HG03280 (cell line): ENCODE results near the gene GLRA1.
"Not testable (repeated sequence)": the region's sequence is repeated elsewhere in the genome, so short reads cannot be mapped to it uniquely, and the experiment has no call there.

Experiments used
- ATAC-seq: cut with Tn5 transposase; IDR thresholded peaks from one replicate; pipeline ENCODE4 v1.9.1; 2021; ENCODE audit warnings: mild to moderate bottlenecking, moderate library complexity; ENCODE audit not compliant: unreplicated experiment

Gene GLRA1

DNA sequence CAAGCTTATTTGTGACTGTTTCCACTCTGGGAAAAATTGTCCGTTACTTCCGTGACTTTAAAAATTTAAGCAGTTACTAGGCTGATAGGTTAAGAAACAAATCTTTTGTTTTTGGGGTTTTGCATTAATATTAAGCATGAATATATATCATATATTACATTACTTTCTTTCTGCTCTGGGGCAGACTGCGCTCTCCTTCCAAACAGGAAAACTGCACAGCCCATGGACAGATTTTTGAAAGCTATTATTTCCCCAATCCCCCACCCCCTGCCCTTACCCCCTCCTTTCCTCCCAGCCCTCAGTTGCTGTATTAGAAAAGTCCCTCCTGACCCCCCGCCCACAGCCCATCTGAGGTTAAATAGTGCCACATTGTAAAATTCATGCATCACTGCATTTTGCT is 102.5 kb downstream of the GLRA1 start:
- ATAC-seq = no peak

- no peak for ATAC-seq
Measured at GRCh38 chr5:151820903-151821302, 103.7 kb downstream of the GLRA1 start.

DNA sequence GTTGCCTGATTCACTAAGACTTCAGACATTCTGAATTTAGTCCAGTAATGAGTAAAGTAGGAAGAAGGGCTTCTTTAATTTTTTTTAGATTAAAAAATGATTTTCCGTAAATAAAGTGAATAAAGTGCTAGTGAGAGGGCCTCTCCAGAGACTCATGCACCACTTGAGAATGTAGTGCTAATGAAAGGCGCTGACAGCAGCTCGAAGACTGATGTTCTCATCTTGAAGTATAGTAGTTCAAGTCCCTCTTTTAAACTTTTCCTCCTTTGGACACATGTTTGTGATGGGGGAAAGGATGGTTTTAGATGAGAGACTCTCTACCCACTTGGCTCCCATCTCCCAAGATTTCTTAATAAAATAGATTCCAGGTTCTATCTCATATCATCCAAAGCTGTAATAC is 104.4 kb downstream of the GLRA1 start:
- no peak for ATAC-seq

DNA sequence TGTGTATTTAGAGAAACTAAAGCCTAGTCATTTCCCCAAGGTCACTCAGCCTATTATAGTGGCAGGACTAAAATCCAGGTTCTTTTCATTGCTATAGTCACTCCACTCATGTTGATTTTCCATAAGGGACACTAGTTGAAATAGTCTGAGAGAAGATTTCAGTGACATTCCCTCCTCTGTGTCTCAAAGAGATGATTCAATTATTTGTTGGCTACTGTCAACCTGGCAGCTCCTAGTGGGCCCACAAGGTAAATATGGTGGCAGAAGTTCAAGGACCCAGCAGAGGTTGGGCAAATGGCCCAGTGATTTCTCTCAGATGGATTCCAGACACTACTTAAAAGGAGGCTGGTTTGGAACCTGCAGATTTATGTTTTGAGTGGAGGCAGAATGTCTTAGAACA is 104.8 kb downstream of the GLRA1 start:
- ATAC-seq = no peak

- no peak for ATAC-seq
Measured at GRCh38 chr5:151815051-151815450, 109.6 kb downstream of the GLRA1 start.

GRCh38 chr5:151812757-151813309 is 111.8 kb downstream of the GLRA1 start:
- ATAC-seq = no peak

GRCh38 chr5:151811593-151812321 is 112.9 kb downstream of the GLRA1 start:
- no peak for ATAC-seq

GRCh38 chr5:151810897-151811296 is 113.8 kb downstream of the GLRA1 start:
- ATAC-seq = no peak

GRCh38 chr5:151810449-151810848 is 114.2 kb downstream of the GLRA1 start:
- no peak for ATAC-seq

- no peak for ATAC-seq
Measured at GRCh38 chr5:151808451-151809169, 116.0 kb downstream of the GLRA1 start.

- no peak for ATAC-seq
Measured at GRCh38 chr5:151805414-151806223, 119.0 kb downstream of the GLRA1 start.

DNA sequence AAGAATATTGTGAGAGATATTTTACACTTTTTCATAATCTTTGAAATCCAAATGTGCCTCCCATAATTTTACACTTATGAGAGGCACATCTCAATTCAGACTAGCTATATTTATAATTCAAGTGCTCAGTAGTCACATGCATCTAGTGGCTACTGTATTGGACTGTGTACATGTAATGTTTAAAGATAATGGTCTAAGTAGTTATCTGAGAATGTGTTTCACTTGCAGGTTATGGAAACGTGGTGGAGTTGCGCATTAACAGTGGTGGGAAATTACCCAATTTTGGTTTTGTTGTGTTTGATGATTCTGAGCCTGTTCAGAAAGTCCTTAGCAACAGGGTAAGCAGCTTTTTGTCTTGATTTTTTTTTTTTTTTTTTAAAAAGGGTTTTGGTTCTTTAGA is 124.1 kb downstream of the GLRA1 start:
- ATAC-seq = no peak

GRCh38 chr5:151799407-151799806 is 125.2 kb downstream of the GLRA1 start:
- ATAC-seq = no peak

- ATAC-seq = no peak
Measured at GRCh38 chr5:151798674-151799073, 126.0 kb downstream of the GLRA1 start.

DNA sequence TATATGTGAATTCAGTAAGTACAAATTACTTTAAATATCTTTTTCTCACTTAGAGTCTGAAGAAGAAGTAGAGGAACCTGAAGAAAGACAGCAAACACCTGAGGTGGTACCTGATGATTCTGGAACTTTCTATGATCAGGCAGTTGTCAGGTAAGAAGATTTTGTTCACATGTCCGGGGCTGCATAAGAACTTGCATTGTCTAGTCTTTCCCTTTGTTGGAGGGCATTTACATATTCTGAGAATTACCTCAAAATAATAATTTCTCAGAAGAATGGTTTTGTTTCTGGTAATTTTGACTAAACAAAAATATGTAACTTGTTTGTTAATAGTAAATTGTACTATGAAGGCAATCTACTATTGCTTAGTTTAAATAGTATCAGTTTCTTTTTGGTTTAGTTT is 129.2 kb downstream of the GLRA1 start:
- no peak for ATAC-seq

GRCh38 chr5:151793358-151793757 is 131.3 kb downstream of the GLRA1 start:
- ATAC-seq = no peak

- no peak for ATAC-seq
Measured at GRCh38 chr5:151787817-151788216, 136.8 kb downstream of the GLRA1 start.

DNA sequence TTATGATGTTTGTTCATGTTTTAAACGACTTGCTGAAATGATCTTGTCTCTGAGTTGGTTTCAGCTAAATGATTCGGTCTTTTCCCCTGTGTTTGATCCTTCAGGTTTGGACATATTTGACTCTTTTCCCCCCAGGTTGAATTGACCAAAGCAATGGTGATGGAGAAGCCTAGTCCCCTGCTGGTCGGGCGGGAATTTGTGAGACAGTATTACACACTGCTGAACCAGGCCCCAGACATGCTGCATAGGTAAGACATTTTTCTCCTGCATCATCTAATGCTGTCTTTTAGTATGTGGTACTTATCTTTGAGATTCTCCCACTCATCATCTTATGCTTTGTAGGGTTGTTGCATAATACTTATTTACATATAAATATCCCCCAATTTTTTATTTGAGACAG is 138.2 kb downstream of the GLRA1 start:
- ATAC-seq = no peak

- no peak for ATAC-seq
Measured at GRCh38 chr5:151784141-151784540, 140.5 kb downstream of the GLRA1 start.

DNA sequence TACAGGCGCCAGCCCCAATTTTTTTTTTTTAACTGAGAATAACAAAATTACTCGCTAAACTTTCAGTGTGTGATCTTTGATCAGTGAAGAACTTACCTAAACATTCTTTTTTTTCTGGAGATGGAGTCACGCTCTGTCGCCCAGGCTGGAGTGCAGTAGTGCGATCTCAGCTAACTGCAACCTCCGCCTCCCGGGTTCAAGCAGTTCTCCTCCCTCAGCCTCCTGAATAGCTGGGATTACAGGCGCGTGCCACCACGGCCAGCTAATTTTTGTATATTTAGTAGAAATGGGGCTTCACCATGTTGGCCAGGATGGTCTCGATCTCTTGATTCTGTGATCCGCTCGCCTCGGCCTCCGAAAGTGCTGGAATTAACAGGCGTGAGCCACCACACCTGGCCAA is 141.0 kb downstream of the GLRA1 start:
- not testable (repeated sequence) for ATAC-seq

GRCh38 chr5:151781201-151781600 is 143.4 kb downstream of the GLRA1 start:
- no peak for ATAC-seq
